ENCODE data around the gene TEDC1.

Gene TEDC1

DNA sequence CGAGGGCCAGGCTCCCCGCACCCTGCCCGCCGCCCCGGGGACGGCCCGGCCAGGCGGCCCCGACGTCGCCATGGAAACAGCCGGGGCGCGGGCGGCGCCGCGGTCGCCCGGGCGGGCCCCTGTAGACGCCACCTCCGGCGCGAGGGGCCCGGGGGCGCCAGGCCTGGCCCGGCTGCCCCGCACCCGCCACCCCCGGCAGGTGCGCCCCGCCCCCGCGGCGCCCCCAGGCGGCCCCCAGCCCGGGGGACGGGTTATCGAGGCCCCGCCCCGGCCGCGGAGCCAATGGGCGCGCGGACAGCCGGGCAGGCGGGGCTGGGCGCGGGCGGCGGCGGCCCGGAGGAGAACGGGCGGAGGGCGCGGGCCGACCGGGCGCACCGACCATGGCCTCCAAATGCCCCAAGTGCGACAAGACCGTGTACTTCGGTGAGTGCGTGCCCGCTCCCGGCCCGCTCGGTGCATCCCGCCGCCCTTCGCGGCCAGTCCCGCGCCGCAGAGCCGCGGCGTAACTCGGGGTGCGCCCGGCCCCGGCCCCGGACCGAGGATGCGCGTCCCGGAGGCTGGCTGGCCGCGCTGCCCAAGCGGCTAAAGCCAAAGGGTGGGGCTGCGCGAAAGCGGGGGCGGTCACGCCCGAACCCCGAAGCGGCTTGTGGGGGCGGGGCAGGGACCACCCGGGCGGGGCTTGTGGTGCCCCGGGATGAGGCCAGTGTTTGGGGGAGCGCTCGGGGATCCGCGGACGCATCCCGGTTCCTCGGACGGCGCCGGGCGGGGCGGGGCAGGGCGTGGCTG is 16.4 kb upstream of the TEDC1 start, which contains the start of gene CRIP2:
TSS of gene CRIP2 (plus strand) at position 339 of the 786 bp plus-strand sequence. CDS start at position 381, 42 bp downstream.
- DNase-seq, result peak; percentile 39 to 61

DNA sequence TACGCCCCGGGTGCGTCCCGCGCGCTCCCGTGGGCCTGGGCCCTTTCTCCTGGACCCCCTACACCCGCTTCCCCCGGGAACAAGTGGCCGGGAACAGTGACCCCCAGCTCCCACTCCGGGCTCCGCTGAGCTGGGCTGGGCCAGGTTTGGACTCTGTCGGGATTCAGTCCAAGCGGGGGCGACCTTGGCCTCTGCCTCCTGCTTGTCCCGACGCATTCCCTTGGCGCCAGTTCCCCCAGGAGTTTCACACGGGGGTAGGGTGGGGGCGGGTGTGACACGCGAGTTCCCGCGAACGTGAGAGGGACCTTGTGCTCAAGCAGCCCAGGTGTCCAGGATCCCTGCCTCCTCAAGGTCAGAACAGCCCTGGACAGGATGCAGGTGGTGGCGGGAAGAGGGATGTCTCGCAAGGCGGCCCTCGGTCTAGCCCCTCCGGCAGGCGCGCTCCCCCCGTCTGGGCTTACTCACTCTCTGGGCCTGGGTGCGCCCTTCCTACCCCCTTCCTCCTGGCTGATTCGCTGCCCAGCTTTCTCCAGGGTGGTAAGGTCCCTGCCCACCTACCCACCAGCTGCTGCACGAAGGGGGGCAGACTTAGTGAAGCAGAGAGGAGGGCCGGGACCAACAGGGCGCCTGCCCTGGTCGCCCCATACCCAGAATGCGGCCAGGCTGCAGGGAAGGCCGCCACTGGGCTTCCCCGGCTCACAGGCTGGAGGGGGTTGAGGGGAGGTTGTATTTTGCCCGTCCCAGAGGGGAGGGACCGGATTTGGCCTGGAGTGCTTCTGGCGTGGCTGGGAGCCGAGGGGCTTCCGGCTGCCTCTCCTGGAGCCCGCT is 15.6 kb upstream of the TEDC1 start:
- no peak for DNase-seq

DNA sequence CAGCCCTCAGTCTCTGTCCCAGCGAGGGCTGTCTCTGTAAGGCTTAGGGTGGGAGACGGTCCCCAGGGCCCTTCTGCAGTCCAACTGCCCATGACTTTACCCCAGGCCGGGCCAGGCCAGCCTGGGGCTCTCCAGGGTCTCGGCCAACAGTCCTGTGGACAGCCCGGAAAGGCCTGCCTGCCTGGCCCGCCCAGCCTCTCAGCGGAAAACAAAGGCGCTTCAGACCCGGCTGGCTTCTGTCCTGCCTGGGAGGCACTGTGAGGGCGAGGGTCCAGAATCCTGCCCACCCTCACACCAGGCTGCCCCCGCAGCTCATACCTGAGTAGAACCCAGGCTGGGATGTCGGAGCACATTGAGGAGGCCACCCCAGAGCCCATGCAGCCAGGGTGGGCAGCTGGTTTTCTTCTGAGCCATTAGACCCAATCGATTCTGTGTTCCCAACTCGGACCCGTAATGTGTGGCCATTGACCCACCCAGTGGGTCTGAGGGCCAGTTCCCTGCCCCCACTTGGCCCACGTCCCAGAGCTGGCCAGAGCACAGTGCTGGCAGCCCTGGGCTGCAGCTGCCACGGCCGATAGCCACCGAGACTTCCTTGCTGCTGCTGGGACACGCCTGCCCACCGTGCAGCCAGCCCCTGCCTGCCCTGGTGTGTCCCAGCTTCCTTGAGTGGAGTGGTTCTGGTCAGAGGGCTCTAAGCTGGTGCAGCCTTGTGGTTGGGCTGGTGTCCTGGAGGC is 14.8 kb upstream of the TEDC1 start:
- DNase-seq, result no peak

DNA sequence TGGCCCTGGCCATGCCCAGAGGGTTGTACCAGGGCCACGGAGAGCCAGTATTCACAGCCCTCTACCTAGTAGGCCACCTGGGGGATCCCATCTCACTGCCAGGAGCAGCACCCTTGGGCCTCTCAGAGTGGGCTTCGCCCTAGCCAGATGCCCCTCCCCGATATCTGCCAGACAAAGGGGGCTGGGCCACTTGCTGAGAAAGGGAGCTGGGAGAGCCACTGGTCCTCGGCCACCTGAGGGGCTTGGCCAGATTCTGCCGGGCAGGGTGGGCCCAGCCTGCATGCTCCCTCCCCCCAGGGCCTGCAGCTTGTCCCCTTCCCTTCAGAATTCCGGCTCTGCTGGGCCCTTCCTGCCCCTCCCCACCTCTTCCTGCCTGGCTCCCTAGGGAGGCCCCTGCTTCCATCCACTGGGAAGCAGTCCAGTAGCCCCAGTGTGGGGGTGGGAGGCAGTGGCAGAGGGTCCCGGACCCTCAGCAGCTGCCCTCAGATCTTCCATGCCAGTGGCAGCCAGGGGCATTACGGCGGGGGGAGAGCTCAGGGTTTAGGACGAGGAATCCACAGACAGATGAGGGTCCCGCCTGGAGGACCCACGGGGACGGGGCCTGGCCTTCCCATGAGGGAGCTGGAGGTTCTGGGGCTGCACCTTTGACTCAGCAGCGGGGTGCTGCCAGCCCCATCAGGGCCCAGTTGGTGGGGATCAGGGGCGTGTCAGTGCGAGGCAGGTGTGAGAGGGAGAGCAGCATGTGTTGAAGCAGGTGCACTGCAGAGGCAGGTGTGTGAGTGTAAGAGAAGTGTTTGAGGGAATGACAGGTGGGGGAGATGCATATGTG is 14.0 kb upstream of the TEDC1 start:
- no peak for DNase-seq

DNA sequence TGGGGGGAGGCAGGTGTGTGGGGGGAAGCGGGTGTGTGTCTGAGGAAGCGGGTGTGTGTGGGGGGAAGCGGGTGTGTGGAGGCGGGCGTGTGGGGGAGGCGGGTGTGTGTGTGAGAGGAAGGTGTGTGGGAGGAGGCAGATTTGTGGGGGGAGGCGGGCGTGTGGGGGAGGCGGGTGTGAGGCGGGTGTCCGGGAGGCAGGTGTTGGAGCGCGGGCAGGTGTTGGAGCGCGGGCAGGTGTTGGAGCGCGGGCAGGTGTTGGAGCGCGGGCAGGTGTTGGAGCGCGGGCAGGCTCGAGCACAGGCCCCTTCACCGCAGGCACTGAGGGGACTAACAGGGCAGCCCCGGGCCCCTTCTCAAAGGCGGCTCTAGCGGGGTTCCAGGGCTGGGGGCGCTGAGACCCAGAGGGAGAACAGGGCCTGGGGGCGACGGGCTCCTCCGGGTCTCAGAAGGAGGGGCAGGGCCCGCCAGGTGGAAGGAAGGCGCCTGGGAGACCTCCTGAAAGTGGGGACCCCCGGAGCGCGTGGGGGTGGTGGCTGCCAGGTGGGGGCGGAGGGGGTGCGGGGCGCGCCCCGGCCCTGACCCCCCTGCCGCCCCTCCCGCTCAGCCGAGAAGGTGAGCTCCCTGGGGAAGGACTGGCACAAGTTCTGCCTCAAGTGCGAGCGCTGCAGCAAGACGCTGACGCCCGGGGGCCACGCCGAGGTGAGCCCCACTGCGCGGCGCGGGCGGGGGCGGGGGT is 13.2 kb upstream of the TEDC1 start:
- peak; percentile 86 to 88 for DNase-seq

DNA sequence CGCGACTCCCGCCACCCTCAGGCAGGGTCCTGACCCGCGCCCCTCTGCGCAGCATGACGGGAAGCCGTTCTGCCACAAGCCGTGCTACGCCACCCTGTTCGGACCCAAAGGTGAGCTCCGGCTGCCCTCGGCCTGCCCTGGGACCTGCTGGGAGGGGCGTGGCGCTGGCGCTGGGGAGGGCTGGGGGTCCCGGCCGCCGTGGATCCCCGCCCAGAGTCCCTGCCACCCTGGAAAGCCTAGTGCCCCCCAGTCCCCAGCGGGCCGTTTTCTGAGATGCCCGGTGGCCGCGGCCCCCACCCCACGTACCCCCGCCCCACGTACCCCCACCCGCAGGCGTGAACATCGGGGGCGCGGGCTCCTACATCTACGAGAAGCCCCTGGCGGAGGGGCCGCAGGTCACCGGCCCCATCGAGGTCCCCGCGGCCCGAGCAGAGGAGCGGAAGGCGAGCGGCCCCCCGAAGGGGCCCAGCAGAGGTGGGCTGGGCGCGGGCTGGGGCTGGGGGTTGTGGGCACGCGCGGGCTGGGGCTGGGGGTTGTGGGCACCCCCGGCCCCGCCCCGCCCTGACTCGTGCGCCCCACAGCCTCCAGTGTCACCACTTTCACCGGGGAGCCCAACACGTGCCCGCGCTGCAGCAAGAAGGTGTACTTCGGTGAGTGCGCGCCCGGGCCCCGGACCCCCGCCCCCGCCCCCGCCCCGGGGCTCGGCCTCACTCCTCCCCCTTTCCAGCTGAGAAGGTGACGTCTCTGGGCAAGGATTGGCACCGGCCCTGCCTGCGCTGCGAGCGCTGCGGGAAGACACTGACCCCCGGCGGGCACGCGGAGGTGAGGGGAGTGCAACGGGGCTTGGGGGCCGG is 12.4 kb upstream of the TEDC1 start:
- DNase-seq, result peak; percentile 48 to 56

DNA sequence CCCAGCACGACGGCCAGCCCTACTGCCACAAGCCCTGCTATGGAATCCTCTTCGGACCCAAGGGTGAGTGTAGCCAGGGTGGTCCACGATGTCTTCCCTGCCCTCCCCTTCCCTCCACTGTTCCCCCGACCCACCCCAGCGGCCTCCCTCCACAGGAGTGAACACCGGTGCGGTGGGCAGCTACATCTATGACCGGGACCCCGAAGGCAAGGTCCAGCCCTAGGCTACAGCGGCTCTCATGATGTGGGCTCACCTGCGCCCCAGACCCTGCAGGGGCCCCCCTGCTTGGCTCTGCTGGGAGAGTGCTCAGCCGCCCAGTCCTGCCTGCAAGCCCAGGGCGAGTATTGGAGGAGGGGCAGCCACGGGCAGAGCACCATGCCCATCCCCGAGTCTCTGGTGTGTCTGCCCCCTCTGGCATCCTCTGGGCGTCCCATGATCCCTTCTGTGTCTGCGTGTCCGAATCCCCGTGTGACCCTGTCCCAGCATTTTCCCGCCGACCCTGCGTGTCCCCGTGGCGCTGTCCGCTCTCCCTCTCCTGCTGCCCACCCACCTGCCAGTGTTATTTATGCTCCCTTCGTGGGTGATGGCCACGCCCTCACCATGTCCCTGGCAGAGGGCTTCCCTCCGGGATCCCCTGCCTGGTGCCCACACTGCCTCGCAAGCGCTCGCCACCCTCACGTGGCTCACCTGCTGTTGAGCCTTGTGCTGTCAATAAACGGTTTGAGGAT is 11.5 kb upstream of the TEDC1 start:
- DNase-seq, result peak in 1 of 2 donors; percentile 22

DNA sequence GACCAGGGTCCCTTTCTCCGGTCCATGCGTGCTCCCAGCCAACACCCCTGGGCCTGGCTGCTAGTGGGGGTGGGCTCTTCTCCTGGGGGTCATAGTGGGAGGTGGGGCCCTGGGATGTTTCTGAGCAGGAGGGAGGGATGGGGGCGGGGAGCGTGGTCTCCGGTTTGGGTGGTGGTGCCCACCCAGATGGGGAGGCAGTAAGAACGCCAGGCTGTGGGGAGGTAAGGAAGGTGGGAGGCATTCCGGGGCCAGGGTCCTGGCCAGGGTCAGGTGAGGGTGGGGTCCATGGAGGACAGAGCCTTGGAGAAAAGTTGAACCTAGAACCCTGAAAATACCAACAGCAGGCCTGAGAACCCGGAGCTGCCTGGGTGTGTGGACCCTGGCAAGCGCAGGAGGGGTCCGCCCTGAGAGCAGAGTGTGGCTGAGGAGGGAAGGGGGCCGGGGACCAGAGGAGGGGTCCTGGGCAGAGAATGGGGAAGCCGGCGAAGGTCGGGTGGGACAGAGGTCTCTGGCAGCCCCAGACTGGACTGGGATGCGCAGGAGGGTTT is 10.8 kb upstream of the TEDC1 start:
- no peak for DNase-seq

DNA sequence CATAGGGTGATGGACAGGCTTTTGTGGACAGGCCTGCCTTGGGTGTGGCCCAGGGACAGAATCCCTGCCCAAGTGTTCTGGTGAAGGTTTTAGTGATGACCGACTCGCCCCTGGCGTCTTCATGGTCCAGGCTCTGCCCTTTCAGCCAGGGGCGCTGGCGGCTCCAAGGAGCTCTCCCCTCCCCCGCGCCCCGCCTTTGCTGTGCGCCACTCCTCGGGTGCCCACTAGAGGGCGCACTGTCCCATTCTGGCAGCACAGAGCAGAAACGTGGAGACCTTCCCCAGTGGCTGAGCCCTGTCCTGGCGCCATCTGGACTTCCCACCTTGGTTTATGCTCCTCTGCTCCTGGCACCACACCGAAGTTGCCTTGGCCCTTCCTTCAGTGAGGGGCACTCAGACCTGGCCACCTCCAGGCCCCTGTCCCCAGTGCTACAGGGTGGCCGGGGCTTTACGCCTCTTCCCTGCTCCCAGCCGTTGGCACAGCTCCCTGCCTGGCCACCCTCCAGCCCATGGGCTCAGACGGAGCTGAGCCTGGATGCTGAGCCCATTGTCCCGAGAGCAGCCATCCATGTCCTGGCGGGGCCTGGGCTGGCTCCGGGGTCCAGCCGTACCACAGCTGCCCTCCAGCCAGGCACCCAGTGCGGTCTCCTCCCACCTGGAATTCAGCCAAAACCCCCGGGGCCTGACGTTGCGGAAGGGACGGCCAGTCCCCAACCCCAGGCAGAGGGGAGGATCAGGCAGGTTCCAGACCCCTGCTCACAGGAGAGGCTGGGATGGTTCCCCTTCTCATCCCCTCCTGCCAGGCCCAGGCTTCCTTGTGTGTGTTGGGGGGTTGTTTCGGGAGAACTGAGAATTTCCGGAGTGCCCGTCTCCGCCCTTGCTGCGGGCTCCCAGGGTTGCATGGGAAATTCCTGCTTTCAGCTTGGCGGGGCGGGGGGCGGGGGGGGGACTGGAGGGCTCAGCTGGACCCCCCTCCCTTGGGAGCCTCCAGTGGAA is 9.9 kb upstream of the TEDC1 start:
- DNase-seq, result peak; percentile 93 to 94

DNA sequence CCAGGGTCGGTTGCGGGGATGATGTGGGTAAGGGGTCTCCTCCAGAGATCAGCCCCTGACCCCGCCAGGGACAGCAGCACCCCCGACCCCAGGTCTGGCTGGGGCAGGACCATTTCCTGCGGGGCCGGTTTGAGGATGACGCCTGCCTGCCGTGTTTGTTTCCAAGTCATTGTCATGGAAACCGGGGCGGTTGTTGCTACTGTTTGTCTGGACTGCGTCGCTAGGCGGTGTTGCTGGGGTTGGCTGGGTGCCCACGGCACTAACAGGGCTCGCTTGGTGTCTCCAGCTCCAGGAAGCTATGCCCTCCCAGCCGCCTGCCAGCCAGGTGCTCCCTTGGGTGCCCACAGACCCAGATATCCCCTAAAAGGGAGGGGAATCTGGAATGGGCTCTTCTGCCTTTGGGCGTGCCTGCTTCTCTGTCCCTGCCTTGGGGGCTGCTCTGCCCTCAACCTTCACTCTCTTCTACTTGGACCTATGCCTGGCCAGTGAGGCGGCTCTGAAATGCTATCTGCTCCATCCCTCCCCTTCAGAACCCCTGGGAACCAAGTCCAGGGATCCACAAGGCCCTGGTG is 9.1 kb upstream of the TEDC1 start:
- DNase-seq, result peak; percentile 99

DNA sequence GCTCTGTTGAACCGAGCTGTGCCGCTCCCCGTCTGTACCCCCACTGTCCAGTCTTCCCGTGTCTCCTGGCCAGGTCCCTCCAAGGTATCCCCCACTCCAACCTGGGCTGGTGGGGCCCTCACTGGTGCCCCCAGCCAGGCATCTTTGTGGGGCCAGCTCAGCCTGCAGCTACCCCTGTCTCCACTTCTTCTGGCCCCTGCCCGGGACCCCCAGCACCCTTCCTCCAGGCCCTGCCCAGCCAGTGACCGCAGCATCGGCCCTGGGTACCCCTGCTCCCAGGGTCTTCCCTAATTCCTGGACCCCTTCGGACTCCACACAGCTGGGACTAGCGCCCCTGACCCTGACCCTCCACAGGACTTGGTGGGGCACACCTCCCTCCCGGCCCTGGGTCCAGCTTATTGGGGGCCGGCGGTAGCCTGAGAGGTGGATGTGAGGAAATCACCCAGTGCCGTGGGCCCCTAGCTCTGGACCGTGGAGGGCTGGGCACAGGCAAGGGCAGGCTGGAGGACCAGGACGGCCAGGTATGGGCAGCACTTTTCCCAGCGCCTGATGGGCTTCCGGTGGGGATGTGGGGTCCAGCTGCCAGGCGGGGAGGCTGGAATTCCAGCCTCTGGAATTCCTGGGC is 8.4 kb upstream of the TEDC1 start:
- DNase-seq, result no peak

DNA sequence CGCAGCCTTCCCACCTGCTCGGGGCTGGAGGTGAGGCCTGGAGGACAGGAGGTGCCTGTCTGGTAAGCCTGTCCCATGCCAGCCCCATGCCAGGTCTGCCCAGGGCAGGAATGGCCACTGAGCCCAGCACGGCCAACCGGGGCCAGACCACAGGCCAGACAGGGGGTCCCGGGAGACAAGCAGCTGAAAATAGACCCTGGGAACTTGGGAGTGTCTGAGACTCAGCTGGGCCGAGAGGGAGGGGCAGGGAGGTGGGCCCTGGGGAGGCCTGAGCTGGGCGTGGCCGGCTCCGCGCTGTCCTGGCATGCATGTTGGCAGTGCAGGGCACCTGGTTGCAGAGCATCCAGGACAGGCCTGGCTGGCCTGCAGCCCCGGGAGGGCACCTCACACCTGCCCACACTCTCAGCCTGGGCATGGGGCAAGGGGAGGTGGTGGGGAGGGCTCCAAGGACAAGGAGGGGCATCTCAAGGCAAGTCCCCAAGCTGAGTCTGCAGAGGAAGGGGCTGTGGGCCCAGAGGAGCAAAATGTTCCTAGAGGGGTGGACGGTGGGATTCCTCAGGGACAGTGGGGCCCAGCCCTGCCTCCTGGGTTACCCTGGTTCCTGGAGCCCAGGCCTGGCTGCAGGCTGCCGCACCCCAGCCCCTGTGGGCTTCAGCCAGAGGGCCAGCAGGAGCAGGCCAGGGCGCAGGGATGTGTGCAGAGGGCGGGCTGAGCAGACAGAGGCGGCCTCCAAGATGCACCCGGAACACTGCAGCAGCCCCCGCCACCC is 7.6 kb upstream of the TEDC1 start:
- peak in 1 of 2 donors; percentile 14 for DNase-seq

DNA sequence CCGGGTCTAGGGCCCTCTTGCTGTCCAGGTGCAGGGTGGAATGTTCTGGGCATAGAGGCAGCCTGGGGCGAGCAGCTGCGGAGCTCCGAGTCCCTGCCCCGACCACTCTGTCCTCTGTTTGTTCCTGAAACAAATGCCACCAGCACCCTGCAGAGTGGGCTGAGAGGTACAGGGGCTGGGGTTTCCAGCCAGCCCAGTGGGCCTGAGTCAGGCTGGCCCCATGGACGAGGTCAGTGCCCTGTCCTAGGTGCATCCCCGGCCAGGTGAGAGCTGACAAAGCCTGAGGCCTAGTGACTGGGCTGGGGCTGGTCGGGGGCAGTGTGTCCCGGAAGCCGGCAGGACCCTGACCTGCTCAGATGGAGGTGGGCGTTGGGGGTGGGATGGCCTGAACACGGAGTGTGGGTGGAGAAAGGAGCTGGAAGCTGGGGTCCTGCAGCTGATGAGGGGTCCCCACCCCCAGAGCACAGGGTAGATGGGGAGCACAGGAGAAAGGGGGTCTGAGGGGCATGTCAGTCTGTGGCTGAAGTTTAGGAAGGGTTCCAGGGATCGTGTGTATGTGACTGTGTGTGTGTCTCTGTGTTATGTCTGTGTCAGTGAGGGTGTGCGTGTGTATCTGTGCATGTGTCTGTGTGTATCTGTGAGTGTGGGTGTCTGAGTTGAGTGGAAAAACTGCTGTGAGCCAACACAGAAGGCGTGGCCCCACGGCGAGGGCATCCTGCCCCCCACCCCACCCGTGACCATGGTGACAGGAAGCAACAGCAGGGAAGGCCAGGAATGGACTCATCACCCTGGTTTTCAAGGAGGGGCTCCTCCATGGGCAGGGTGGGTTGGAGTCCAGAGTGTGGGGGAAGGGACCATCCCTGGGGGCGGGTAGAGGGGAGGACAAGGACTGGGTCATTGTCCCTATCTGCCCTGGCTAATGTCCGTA is 6.7 kb upstream of the TEDC1 start:
- peak; percentile 83 to 84 for DNase-seq

DNA sequence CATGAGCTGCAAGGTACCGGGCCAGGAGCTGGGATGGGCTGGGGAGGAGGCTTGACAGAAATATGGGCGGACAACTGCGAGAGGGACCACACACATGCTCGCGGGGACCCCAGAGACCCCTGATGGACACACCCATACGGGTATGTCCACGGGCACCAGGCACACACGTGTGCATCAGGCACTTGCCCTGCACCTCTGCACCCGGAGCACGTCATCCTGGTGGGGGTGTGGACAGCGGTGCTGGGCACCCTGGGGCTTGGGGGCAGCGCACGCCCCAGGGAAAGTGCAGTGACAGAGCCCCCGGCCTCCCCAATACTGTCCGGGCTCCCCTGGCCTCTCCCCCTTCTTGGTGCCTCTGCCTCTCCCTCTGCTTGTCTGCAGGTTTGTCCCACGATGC is 6.1 kb upstream of the TEDC1 start:
- DNase-seq, result no peak

DNA sequence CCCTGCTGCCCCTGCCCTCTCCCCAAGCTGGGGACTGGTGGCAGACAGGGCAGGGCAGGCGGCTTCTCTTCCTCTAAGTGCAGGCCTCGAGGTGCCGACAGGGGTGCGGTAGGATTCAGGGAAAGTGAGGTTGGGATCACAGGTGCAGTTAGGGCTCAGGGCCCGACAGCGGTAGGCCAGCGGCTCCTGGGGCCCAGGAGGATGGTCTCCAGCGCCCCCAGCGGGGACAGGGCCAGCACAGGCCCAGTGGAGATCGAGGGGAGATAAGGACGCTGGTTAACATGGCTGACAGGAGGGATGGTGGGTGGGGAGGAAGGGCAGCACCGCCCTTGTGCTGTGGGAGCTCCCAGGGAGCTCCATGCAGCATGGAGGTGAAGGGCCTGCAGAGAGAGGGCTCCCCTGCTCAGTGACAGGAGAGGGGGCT is 5.3 kb upstream of the TEDC1 start:
- DNase-seq, result peak; percentile 80 to 83

Data from CD4-positive, alpha-beta T cell treated with Interleukin-4 for 1 hour (primary cell).